IPS DF 4.7 (cell line): ENCODE data around the gene WDCP.
"Not testable (repeated sequence)": the region's sequence is repeated elsewhere in the genome, so short reads cannot be mapped to it uniquely, and the experiment has no call there.

ENCODE experiments used
- DNase-seq: peaks from one replicate; pipeline ENCODE4 v3.0.0-alpha.2; 2013; ENCODE audit warnings: low spot score; ENCODE audit errors: extremely low read depth

The WDCP gene

GRCh38 chr2:24022975-24023575 is 24.1 kb downstream of the WDCP start:
- no peak for DNase-seq

- DNase-seq: no peak
Measured at GRCh38 chr2:24022324-24022974, 24.7 kb downstream of the WDCP start.

GRCh38 chr2:24021122-24021998 is 25.8 kb downstream of the WDCP start:
- DNase-seq: no peak

- DNase-seq: no peak
Measured at GRCh38 chr2:24020244-24020643, 26.9 kb downstream of the WDCP start.

GRCh38 chr2:24019729-24020128 is 27.5 kb downstream of the WDCP start:
- DNase-seq: no peak

- DNase-seq: no peak
Measured at GRCh38 chr2:24018241-24018640, 28.9 kb downstream of the WDCP start.

GRCh38 chr2:24017711-24018110 is 29.5 kb downstream of the WDCP start:
- no peak for DNase-seq

GRCh38 chr2:24016853-24017703 is 30.1 kb downstream of the WDCP start:
- no peak for DNase-seq

GRCh38 chr2:24016376-24016761 is 30.8 kb downstream of the WDCP start:
- no peak for DNase-seq

- no peak for DNase-seq
Measured at GRCh38 chr2:24015562-24016375, 31.4 kb downstream of the WDCP start.

GRCh38 chr2:24014902-24015301 is 32.3 kb downstream of the WDCP start:
- DNase-seq: not testable (repeated sequence)

GRCh38 chr2:24012521-24013188 is 34.5 kb downstream of the WDCP start:
- no peak for DNase-seq

GRCh38 chr2:24011250-24012104 is 35.7 kb downstream of the WDCP start:
- DNase-seq: no peak

GRCh38 chr2:24010477-24011249 is 36.5 kb downstream of the WDCP start:
- no peak for DNase-seq

GRCh38 chr2:24009680-24010476 is 37.3 kb downstream of the WDCP start, which contains the start of gene MFSD2B:
Gene MFSD2B, plus strand, starts transcription at chr2:24010085. Its CDS starts 12 bp downstream, at chr2:24010097.
- DNase-seq: no peak

GRCh38 chr2:24009367-24009679 is 37.9 kb downstream of the WDCP start:
- no peak for DNase-seq

- no peak for DNase-seq
Measured at GRCh38 chr2:24008672-24009366, 38.4 kb downstream of the WDCP start.
